GM19395 (cell line): ENCODE data around the gene DAPK1.
A peak's percentile ranks its signal among the peaks of the same experiment; 100 is the strongest.

Source experiments
- ATAC-seq: cut with Tn5 transposase; IDR thresholded peaks from one replicate; pipeline ENCODE4 v1.9.1; 2021; ENCODE audit warnings: mild to moderate bottlenecking, moderate library complexity; ENCODE audit not compliant: unreplicated experiment

The DAPK1 gene

DNA sequence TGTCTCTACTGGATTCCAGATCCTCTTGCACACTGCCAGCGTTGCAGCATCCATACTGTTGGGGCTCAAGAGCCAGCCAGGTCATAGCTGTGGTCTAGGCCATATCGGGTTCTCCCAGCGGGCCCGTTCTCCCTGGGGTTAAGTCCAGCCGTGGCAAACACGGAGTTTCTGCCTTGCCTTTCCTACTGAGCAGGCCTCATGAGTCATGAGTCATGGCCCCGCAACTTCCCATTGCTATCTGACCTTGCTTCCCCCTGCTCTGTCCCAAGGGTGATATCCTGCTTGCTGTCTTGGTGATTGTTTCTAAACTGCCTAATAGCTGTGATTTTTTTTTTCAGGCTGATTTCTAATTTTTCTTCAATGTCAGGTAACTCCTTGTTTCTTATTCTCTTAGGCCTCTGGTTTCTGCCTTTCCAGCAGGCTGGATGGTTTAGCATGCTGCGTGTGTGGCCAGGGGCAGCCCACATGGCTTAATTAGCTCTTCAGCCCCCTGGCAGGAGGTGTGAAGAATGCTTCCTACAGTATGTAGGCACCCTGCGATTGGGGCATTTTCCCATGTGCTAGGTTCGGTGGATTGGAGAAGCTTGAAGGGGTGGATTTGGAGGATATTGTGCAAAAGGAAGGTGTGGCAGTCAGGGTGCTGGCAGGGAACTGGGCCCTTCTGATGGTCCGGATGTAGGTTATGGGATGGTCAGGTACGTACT is 18.7 kb downstream of the DAPK1 start:
- ATAC-seq: no peak

DNA sequence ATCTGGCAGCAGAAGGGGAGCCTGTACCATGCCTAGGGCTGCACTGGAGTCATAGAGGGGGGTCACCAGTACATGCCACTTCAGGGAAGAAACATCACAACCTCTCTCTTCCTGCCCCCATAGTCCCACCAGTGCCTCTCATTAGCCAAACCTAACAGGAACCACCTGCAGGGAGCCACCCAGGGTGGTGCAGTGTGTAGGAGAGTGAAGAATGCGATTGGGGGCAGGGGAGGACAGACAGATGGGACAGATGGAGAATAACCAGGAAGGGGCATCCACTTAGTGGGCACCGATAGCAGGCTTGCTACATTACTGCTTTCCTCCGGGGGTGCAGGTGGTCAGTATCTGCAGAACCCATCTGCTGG is 19.2 kb downstream of the DAPK1 start:
- no peak for ATAC-seq

DNA sequence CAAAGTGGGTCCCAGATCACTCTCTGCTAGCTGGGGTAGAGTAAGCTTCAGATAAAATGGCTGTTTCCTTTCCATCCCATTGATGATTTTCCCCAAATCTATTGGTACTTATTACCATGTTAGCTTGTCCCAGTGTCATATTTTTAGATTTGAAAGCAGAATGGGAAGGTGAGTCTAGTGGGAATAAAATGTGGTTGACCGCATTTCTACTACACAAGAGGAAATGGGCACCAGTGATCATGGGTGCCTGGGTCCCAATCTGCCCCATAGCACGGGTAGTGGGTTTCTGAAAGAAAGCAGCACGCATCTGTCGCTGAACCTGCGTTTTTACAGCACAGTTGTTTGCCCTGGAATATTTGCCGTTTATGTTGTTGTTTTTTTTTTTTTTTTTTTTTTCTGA is 20.1 kb downstream of the DAPK1 start:
- no peak for ATAC-seq

DNA sequence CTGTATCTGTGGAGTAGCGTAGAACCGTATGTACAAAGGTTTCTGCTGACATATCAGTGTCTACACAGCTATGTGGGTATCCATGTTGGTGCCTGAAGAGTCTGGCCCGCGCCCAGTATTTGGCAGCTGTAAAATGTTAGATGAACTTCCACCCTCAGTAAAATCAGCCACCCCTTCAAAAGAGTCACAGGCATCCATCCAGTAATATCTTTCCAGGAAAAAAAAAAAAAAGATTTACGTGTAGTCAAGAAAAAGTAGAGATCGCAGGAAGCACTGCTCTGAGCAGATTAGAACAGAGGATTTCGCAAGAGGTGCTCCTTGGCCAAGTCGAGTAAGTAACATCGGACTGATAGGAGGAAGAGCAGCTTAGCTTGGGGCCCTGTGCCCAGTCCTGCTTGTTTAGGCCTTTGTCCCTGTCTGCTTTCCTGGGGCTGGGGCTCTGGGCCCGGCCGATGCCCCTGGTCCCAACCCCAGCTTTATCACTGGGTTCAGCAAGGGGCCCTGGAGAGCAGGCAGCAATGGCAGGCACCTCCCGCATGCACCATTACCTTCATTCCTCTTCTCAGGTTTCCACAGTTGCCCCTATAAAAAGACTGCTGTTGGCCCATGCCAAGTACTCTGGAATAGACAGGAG is 21.2 kb downstream of the DAPK1 start:
- no peak for ATAC-seq

DNA sequence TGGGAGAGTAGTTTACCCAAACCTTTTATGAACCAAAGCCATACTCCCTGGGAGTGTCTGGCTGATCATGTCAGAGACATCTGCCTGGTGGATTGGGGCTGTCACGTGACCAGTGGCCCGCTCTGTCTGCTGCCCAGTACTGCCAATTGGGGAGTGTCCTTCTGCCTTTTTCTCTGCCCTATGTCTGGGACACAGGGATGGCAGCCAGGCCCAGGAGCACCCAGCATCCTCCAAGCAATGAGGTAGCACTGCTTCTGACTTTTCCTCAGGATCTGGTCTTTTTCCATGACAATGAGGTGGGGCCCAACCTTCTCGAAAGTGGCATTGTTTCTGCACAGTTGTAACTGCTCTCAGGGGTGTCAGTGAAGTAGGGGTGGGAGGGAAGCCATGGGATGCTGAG is 21.8 kb downstream of the DAPK1 start:
- no peak for ATAC-seq

DNA sequence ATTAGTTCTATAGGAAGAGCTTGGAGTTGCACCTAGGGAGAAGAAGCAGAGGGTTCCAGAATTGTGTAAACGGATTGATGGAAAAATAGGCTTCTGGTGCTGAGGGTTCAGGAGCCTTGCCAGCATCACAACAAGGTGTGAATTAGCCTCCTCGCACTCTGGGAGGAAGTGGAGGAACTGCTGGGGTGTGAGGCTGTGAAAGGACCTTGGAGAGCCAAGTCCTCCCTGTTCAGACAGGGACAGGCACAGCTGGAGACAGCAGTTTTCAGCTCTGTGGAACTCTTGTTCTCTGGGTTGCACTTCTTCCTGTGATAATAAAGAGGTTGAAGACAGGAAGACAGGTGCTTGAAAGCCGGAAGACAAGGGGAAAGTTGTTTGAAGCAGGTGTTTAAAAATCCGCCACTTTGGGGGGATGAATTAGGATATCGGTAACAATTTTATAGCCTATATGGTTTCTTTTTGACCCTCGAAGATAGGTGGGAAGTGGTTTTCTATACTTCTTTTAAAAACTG is 22.6 kb downstream of the DAPK1 start:
- ATAC-seq: no peak

DNA sequence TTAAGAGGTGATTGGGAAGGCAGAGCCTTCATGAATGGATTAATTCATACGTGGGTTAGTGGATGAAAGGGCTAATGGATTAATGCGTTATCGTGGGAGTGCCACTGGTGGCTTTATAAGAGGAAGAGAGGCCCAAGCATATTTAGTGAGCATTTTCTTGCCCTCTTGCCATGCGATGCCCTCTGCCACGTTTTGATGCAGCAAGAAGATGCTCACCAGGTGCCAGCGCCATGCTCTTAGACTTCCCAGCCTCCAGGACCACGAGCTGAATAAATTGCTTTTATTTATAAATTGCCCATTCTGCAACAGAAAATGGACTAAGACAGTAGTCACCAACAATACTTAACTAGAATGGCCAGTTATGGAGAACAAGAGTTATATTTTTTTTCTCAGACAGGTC is 24.2 kb downstream of the DAPK1 start:
- ATAC-seq: no peak

DNA sequence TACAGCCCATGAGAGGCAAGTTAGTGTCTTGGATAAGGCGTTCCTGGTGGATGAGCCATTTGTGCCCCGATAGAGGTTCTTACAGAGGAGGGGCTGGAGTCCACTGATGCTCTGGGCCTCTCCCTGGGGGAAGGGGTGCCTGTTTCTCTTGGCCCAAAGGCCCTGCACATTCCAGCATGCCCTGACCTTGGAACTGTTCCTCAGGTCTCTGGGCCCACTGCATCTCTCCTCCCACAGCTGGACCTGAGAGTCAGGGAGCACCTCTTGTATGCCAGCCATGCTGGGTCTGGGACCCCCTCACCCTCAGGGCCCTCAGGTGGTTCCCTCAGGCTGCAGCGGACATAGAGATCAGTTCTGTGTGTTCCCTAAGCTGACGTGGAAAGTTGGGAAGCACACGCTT is 26.4 kb downstream of the DAPK1 start:
- no peak for ATAC-seq

DNA sequence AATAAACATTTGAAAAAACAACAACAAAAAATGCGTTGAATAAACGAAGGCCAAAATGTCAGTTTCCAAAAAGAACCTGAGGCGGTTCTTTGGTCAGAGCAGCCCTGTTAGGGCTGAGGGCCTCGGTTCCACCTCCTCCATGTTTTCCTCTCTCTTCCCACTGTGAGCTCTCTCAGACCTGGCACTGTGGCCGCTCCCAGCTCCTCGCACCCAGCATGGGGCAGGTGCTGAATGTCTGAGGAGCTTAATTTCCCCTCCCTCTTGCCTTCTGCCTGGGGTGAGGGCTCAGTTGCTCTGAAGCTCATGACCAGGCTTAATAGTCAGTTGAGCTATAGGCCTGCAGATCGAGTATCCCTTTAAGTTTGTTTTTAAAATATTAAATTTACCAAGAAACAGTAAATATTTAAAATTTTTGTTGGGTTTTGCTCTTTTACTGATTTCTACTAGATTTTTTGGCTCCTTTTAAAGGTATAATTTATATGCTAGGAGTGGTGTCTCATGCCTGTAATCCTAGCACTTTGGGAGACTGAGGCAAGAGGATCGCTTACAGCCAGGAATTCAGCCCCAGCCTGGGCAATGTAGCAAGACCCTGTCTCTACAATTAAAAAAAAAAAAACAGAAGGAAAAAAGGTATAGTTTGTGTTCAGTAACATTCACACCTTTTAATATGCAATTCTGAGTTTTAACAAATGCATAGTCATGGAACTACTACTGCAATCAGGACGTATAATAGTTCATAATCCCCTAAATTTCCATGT is 28.1 kb downstream of the DAPK1 start:
- no peak for ATAC-seq

DNA sequence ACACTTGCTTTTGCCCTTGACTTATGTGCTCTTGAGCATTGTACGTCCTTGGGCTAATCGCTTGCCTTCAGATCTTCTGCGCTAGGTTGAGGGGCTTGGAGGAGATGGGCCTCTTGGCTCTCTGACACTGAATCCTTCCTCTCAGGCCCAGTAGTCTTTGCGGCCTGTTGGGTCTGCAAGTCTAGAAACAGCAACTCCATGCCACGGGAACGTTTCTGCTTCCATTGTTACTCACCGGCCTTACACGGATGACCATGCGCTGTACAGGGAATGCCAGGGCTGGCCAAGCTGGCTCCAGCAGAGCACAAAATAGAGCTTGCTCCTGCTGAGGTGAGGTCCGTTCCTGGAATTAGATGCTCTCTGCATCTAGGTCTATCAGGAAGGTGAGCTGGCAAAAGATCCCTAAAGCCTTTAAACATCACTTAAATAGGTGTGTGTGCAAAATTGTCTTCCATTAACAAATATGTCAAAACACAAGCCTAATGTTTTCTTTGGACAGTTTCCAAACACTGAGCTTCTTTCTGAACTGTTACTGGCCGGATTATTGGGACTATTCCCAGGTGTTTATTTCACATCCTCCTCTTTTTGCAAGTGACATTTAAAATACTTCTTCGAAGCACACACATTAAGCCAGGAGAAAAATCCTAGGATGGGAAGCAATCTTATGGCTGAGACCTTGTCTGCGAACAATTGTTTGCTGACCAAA is 29.7 kb downstream of the DAPK1 start:
- ATAC-seq: no peak

DNA sequence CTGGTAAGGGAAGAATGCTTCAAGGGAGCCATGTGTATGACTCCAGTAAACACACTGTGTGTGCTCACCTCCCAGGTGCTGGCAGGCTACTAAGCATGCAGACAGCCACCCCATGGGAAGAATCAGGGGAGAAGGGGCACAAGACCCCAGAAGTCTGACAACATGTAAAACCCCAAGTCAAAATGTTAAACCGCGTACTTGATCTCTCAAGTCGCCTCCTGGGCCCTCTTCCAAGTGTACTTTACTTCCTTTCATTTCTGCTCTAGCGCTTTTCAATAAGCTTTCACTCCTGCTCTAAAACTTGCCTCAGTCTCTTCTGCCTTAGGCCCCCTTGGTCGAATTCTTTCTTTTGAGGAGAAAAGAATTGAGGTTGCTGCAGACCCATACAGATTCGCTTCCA is 31.3 kb downstream of the DAPK1 start:
- no peak for ATAC-seq

DNA sequence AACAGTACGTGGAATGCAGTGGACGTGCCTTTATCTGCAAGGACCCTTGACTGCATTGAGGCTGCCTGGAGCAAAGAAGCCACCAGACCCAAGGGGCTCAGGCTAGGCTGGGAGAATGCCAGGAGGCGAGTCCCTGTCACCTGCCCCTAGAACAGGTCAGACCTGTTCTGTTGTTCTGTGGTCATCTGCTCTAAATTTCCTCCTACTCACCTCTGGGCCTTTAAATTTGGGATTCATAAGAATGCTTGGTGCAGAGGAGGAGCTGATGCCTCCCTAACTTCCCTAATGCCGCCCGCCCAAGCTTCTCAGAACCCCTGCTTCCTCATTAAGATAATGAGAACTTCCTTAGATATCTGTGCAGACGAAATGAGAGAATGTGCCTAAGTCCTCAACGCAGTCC is 32.0 kb downstream of the DAPK1 start:
- no peak for ATAC-seq

DNA sequence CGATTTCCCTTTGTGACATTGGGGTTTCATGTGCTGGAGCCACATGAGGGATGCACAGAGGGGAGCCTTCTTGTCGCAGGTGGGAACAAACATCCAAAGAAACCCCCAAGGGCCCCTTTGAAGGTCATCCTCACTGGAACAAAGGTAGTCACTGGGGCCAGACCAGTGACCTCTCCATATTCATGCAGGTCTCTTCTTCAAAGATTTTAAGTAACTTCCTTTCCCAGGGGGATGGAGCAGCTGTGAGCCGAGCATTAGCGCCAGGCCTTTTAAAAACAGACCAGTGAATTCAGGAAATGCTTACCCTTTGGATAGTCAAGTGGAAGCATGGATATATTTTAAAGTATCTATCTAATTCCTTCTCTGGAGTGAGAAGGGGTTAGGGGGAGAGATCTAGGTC is 33.0 kb downstream of the DAPK1 start:
- no peak for ATAC-seq

DNA sequence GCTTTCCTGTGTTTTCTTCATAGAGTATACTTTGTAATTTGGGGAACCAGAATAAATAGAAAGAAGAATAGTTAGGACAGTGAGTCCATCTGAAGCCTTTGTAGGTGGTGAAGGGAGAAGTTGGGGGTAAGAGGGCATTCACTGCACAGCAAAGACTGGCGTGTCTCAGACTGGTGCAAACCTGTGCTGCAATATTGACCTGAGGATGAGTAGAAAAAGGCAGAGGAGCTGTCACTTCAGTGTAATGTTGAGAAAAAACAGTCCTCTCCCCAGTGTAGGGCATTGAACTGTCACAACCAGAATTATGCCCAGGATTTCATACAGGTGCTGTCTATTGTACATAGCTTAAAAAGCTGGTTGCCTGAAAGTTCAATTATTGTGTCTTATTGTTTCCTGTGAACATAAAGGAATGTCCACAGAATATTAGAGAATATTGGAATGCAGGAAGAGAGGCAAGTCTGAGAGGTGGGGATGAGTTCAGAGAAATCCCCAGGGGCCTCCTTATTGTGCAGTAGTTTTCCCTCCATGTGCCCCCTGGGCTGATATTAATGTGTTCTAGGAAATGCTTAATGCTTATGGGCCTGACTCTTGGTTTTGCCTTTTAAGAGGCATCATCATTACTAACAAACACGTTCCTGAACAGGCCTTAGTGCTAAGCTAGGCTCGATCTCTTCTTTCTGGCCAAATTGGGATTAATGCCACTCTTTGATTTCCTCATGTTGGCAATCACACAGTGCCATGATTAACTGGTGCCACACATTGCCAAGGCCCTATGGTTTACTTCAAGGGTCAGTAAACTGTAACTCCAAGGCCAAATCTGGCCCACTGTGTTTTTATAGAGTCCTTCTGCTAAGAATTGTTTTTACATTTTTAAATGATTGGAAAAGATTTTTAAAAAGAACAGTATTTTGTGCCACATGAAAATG is 34.0 kb downstream of the DAPK1 start:
- ATAC-seq: no peak

DNA sequence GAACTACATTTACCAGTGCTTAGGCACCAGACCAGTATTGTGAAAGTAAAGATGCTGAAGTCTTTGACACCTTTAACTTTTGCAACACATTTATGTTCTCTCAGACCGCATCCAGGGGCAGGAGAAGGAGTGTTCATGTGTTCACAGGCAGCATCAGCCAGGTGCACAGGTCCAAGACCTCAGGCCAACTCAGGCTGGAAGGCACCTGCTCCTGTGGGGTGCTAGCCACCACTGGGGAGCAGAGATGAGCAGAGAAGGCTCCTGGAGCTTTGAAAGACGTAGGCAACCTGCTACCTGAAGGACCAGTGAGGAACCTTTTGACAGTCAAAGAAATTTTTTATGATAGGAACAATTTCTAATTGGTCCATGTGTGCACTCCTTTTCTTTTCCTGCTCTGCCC is 35.6 kb downstream of the DAPK1 start:
- no peak for ATAC-seq

DNA sequence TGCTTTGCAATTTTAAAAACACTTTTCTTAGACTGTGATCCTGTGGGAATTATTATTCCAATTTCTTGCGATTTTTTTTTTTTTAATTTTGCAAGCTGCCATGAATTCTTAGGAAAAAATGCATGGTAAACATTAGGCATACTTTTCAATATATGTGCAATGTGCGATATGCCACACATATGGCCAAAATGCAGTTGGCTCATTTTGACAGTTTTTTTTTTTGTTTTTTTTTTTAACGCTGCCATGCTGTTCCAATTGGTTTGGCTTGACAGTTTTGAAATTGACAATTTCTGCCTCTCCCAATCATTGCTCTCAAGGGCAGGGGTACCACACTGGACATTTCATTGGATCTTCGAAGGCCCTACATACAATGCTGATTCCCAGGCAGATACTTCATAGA is 36.4 kb downstream of the DAPK1 start:
- no peak for ATAC-seq

DNA sequence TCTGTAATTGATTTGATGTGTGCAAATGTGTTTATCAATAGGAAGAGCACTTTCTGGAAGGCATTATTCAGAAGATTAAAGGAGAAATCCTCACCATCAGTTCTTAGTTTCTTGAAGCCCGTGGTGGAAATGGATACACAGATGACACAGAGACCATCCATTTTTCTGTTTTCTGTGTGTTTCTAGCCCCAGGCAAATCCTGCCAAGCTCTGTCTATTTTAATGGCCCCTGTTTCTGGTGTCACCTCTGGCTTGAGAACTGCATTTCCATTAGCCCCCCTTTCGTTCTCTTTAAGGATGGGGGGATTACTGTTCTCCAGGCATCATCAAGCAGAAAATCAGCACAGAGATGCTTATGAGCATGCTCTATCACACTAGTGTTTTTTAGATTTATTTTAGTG is 37.3 kb downstream of the DAPK1 start:
- ATAC-seq: no peak

DNA sequence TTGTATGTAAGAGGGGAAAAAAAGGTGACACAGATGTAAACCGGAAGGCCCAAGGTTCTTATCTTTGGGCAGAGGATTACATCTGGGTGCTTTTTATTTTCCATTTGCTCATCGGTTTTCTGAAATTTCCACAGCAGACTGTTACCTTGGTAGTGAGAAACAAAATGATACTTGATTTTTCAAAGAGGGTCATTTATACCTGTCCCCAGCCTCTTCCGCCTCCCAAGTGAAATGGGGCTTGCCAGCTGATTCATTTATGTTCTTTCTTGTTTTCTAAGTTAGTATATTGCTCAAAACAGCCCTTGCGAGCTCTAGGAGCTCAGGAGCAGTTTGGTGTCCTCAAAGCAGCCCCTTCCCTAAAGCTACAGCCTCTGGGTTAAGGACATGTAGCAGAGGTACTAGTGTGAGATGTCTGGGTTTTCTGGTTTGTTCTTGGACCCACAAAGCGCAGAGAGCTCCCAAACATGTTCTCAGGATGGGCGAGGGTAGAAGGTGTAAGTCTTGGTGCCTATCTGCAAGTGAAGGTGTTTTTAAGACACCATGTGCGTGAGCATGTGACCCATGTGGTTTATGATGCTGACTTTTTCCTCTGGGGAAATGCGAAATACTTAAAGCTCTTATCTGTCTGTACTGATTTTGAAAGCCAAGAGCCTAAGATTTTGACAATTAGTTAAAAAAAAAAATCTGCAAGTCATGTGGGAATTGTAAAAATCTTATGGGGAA is 38.3 kb downstream of the DAPK1 start:
- ATAC-seq: peak; percentile 75

DNA sequence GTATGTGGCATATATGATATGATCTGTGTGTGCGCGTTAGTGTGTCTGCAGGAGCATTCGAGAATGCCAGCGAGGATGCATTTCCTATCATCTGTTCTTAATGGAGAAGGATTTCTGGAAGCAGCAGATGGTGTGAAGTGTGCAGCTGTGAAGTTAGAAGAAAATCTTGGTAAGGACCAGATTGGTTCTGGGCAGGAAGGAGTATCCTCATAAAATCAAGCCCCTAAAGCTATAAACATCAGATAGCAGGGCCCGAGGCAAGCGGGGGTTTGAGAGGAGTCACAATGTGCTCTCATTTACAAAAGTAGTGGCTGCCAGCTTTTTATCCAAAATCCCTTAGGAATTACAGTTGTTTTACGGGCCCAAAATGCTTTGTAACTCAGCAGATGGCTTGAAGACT is 40.0 kb downstream of the DAPK1 start:
- no peak for ATAC-seq
